Measurements from ENCODE around the gene PPP2R5A. TPM values are rescaled to one million over a fixed set of nuclear protein-coding genes. Genes with fewer than 3 reads are reported as not detected.

Gene PPP2R5A
- total and polyA plus RNA-seq, 2 experiments from 2014 or later: 22.0 to 40.2 TPM

GRCh38 chr1:212290608-212291007 is 5.4 kb downstream of the PPP2R5A start:
- no peak overlapping the region for H3K27ac ChIP-seq
- TF ChIP-seq, protein P1, sequence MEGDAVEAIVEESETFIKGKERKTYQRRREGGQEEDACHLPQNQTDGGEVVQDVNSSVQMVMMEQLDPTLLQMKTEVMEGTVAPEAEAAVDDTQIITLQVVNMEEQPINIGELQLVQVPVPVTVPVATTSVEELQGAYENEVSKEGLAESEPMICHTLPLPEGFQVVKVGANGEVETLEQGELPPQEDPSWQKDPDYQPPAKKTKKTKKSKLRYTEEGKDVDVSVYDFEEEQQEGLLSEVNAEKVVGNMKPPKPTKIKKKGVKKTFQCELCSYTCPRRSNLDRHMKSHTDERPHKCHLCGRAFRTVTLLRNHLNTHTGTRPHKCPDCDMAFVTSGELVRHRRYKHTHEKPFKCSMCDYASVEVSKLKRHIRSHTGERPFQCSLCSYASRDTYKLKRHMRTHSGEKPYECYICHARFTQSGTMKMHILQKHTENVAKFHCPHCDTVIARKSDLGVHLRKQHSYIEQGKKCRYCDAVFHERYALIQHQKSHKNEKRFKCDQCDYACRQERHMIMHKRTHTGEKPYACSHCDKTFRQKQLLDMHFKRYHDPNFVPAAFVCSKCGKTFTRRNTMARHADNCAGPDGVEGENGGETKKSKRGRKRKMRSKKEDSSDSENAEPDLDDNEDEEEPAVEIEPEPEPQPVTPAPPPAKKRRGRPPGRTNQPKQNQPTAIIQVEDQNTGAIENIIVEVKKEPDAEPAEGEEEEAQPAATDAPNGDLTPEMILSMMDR (IDR thresholded peaks at IDR 0.05; ENCODE audit: poor library complexity): no peak
- no peak for TF ChIP-seq EZH2 (IDR thresholded peaks at IDR 0.05; ENCODE audit: borderline replicate concordance)
- TF ChIP-seq EZH2phosphoT487 (IDR thresholded peaks at IDR 0.05; ENCODE audit: low read depth, severe bottlenecking, unreplicated experiment): no peak
- no peaks in the 10 kb centered on the region for H3K9me3 ChIP-seq (ENCODE audit: low read depth)
- no peaks in the 10 kb centered on the region for H3K27me3 ChIP-seq
- peaks cover 28% of the 10 kb centered on the region for H3K4me1 ChIP-seq (ENCODE audit: insufficient read depth)
- DNase-seq (ENCODE audit: low spot score): no peak
- H4K20me1 ChIP-seq (ENCODE audit: insufficient read depth, poor library complexity, severe bottlenecking): peaks cover 77% of the 10 kb centered on the region
- H3K79me2 ChIP-seq: peaks cover 94% of the 10 kb centered on the region
- H3K4me3 ChIP-seq: no peak overlapping the region
- no peaks in the 10 kb centered on the region for H3K36me3 ChIP-seq (replicated peaks; ENCODE audit: insufficient read depth, low read depth)
- H3K4me2 ChIP-seq: no peak overlapping the region
- H3K9me2 ChIP-seq (replicated peaks; ENCODE audit: insufficient read depth): no peaks in the 10 kb centered on the region
- no peak overlapping the region for H2AFZ ChIP-seq

DNA sequence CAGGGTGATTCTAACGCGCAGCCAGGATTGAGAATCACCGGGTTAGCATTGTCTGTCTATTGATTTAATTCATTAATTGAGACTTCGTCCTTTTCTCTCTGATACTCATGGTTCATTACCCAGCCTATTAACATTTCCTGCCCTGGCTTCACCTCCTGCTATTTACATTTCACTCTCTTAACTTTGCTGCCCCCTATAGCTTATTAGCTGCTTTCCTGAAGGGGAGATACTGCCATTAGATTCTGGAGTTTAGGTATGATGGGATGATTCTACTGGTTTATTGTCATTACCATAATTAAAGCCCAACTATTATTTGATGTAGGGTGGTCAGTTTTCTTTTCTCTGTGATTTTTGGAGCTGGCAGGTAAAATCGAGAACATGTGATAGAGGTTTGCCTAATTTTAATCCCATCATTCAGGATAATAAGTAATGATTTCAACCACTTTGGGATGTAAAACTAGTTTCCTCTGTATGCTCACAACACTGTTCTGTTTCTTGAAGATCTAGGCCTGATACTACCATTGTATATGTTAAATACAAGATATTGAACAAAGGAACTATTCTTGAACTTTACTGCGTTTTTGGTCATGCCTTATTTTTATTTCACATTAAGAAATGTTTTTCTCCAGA is 6.4 kb downstream of the PPP2R5A start:
- Histone ChIP-seq H3K79me2 (peaks cover 98% of the 10 kb centered on the region), H4K20me1 (ENCODE audit: insufficient read depth, poor library complexity, severe bottlenecking) (peaks cover 81% of the 10 kb centered on the region)

DNA sequence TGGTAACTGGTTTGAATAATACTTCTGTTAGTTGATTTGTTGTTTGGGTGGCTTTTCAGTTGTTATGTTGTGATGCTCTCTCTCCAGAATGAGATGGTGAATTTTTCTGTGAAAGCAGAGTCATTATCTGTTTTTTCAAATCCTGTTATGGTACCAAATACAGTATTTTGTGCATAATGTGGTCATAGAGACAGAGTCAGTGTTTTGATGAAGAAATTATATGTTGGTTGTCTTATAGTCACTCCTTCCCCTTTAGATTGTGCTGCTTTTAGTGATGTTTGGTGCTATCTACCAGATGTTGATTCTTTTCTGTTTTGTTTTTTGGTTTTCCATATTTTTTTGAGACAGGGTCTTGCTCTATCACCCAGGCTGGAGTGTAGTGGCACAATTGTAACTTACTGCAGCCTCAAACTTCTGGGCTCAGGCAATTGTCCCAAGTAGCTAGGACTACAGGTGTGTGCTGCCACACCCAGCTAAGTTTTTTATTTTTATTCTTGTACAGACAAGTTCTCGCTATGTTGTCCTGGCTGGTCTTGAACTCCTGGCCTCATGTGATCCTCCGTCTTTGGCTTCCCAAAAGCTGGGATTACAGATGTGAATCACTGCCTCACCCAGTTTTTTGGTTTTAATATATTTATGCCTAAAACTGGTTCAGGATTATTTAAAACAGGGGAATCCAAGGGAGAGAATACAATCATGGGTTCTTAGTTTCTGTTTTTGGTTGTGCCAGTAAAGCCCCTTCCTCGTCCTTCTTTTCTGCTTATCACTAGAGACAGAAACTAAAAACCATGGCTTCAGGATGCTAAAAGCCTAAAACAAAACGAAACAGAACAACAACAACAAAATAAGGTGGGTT is 7.3 kb downstream of the PPP2R5A start:
- H3K27me3 ChIP-seq: no peaks in the 10 kb centered on the region
- H2AFZ ChIP-seq: no peak overlapping the region
- DNase-seq (ENCODE audit: low spot score): no peak
- H3K9me2 ChIP-seq (replicated peaks; ENCODE audit: insufficient read depth): no peaks in the 10 kb centered on the region
- TF ChIP-seq, protein P1 (IDR thresholded peaks at IDR 0.05; ENCODE audit: poor library complexity): no peak
- TF ChIP-seq EZH2phosphoT487 (IDR thresholded peaks at IDR 0.05; ENCODE audit: low read depth, severe bottlenecking, unreplicated experiment): no peak
- no peak for TF ChIP-seq EZH2 (IDR thresholded peaks at IDR 0.05; ENCODE audit: borderline replicate concordance)
- H3K79me2 ChIP-seq: peaks cover 97% of the 10 kb centered on the region
- no peak overlapping the region for H3K4me2 ChIP-seq
- H3K36me3 ChIP-seq (replicated peaks; ENCODE audit: insufficient read depth, low read depth): no peaks in the 10 kb centered on the region
- H3K4me1 ChIP-seq (ENCODE audit: insufficient read depth): peaks cover 28% of the 10 kb centered on the region
- H4K20me1 ChIP-seq (ENCODE audit: insufficient read depth, poor library complexity, severe bottlenecking): peaks cover 75% of the 10 kb centered on the region
- no peak overlapping the region for H3K27ac ChIP-seq
- H3K9me3 ChIP-seq (ENCODE audit: low read depth): no peaks in the 10 kb centered on the region
- 86% methylated on average over 4 of the region's 4 CpGs for WGBS (ENCODE audit: low lambda C conversion rate, missing lambda C conversion rate)
- no peak overlapping the region for H3K4me3 ChIP-seq

More for the DNA sequence above, 6.4 kb downstream of the PPP2R5A start:
- Histone ChIP-seq H3K36me3 (replicated peaks; ENCODE audit: insufficient read depth, low read depth) (no peaks in the 10 kb centered on the region), H3K4me3 (no peak overlapping the region), H2AFZ (no peak overlapping the region), H3K4me1 (ENCODE audit: insufficient read depth) (peaks cover 28% of the 10 kb centered on the region), H3K9me2 (replicated peaks; ENCODE audit: insufficient read depth) (no peaks in the 10 kb centered on the region), H3K9me3 (ENCODE audit: low read depth) (no peaks in the 10 kb centered on the region), H3K27ac (no peak overlapping the region), H3K27me3 (no peaks in the 10 kb centered on the region), H3K4me2 (no peak overlapping the region)
- 36% methylated on average over 6 of the region's 6 CpGs for WGBS (ENCODE audit: low lambda C conversion rate, missing lambda C conversion rate)
- TF ChIP-seq EZH2phosphoT487 (IDR thresholded peaks at IDR 0.05; ENCODE audit: low read depth, severe bottlenecking, unreplicated experiment): no peak
- TF ChIP-seq, protein P1 (IDR thresholded peaks at IDR 0.05; ENCODE audit: poor library complexity): peak; percentile 76
- peak; percentile 71 for DNase-seq (ENCODE audit: low spot score)
